HL-60/S4 treated with phorbol 12-myristate 13-acetate at 8.2 ng/mL for 4 days and 3 days (cell line): Measurements from ENCODE around the gene POLDIP2.

ENCODE experiments used
- in situ Hi-C: fragments of 300-500 bp; cut with MboI; formaldehyde crosslinking; loops from 2 replicates; pipeline ENCODE4 v1.15.0; 2022; ENCODE audit warnings: low sequenced_read_pairs

The POLDIP2 gene

DNA sequence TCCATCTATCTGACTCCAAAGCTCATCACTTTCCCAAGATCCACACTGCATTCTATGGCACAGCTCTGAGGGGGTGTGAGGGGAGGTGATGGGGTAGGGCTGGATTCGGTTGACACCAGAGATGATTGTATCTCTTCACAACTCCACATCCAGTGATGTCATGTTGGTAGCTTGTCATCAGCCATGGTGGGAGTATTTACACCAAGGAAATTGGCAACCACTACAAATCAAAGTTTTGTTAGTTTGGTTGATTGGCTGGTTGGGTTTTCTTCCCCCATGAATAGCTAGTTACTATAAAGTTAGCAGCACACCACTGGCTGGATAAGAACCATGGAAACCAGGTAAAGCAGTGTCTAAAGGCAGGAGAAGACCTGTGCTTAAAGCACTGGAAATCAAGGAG, 33.7 kb upstream of the POLDIP2 start:
- in situ Hi-C loops, result no loop called here

DNA sequence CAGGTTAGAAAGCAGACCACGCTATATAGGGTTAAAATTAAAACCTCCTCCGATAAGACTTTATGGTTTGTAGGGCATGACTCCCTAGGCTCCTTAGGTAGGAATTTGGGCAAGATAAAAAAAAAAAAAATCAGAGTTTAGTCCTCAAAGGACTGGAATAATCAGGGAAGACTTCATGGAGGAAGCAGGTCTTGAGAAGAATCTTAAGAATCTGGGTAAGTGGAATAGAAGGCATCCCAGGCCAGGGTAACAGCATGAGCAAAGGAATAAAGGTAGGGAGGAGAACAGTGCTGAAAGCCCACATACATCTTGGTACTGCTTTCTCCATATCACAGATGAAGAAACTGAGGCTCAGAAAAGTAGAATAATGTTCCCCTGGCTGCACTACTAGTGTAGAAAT, 33.2 kb upstream of the POLDIP2 start:
- in situ Hi-C loops, result no loop called here

DNA sequence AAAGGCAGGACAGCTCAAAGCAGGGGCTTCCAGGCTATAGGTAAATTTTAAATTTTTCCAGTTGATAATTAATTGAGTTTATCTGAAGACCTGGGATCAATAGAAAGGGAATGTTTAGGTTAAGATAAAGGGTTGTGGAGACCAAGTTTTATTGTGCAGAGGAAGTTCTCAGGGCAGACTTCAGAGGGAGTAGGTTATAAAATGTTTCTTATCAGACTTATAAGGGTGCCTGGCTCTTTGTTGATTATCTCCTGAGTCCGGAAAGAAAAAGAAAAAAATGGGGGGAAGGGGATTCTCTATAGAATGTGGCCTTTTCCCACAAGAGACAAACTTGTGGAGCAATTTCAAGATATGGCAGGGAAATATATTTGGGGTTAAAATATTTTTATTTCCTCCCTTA, 32.8 kb upstream of the POLDIP2 start:
- in situ Hi-C loops, result no loop called here

DNA sequence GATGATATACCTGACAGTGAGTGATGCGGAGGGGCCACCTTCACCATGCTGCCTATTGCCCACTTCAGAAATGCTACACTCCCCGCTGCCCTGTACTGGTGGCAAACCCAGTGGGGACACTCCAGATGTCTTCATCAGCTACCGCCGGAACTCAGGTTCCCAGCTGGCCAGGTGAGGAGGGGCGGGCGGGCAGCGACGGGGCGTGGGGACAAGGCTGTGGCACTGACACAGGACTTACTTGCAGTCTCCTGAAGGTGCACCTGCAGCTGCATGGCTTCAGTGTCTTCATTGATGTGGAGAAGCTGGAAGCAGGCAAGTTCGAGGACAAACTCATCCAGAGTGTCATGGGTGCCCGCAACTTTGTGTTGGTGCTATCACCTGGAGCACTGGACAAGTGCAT, 30.8 kb upstream of the POLDIP2 start:
- in situ Hi-C loops, result no loop called here

DNA sequence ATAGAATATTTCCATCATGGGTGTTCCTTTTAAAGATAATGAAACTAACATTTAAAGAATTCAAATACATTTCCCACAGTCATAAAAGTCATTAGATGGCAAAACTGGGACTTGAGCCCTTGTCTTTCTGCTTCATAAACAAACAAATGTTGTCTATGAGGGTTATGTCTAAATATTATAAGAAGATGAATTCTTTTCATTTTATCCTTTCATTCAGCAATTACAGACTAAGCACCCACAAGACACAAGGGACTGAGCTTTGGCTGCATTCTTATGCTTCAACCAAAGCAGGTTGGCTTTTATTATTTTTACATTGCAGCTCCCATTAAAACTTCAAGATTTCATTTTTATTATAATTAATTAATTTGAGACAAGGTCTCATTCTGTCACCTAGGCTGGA, 29.1 kb upstream of the POLDIP2 start:
- in situ Hi-C loops, result no loop called here

DNA sequence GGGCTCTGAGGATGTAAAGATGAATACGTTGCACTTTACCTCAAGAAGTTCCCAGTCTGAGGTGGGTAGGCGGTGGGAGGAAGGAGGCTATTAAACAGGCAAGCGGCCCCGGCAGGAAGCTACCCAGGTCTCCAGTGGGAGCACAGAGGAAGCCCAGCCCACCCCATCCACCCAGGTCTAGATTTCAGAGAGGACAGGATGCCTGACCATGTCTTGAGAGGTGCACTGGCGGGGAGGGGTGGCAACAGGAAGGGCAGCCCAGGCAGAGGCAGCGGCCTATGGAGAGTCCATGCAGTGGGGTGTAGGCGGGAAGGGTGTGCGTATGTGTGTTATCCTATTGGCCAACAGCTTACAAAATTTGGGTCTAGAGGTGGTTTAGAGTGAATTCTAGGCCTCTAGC, 28.1 kb upstream of the POLDIP2 start:
- in situ Hi-C loops, result no loop called here

DNA sequence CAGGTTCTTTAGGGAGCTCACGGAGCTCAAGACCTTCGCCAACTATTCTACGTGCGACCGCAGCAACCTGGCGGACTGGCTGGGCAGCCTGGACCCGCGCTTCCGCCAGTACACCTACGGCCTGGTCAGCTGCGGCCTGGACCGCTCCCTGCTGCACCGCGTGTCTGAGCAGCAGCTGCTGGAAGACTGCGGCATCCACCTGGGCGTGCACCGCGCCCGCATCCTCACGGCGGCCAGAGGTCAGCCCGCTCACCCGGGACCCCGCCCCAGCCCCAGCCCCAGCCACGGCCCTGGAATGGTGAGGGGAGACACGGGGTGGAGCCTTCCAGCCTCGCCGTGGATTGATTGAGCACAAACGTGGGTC, 27.7 kb upstream of the POLDIP2 start:
- in situ Hi-C loops, result no loop called here

DNA sequence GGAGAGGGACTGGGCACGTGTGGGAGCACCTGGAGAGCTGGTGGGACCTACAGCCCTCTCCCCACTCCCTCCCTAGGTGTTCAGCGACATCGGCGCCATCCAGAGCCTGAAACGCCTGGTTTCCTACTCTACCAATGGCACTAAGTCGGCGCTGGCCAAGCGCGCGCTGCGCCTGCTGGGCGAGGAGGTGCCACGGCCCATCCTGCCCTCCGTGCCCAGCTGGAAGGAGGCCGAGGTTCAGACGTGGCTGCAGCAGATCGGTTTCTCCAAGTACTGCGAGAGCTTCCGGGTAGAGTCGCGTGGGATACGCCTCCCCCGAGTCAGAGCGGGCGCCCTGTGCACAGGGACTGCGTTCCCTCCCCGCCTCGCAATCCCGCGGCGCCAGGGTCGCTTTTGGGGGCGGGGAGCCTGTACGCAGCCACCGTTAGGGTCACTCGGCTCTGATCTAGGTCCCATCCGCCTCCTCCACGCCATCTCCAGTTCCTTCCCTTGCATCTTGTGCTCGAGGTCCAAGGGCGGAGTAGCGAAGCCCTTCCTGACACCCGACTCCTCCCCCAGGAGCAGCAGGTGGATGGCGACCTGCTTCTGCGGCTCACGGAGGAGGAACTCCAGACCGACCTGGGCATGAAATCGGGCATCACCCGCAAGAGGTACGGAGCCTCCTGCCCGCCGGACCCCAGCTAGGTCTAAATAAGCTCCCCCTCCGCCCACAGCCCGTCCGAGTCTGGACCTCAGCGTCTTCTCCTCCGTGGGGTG, 27.1 kb upstream of the POLDIP2 start:
- in situ Hi-C loops, result no loop called here

DNA sequence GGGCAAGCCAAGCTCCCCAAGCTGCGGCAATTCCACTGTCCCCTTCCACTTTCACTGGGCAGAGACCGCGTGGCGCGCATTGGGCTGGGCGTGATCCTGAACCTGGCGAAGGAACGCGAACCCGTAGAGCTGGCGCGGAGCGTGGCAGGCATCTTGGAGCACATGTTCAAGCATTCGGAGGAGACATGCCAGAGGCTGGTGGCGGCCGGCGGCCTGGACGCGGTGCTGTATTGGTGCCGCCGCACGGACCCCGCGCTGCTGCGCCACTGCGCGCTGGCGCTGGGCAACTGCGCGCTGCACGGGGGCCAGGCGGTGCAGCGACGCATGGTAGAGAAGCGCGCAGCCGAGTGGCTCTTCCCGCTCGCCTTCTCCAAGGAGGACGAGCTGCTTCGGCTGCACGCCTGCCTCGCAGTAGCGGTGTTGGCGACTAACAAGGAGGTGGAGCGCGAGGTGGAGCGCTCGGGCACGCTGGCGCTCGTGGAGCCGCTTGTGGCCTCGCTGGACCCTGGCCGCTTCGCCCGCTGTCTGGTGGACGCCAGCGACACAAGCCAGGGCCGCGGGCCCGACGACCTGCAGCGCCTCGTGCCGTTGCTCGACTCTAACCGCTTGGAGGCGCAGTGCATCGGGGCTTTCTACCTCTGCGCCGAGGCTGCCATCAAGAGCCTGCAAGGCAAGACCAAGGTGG, 24.0 kb upstream of the POLDIP2 start:
- in situ Hi-C loops, result no loop called here

DNA sequence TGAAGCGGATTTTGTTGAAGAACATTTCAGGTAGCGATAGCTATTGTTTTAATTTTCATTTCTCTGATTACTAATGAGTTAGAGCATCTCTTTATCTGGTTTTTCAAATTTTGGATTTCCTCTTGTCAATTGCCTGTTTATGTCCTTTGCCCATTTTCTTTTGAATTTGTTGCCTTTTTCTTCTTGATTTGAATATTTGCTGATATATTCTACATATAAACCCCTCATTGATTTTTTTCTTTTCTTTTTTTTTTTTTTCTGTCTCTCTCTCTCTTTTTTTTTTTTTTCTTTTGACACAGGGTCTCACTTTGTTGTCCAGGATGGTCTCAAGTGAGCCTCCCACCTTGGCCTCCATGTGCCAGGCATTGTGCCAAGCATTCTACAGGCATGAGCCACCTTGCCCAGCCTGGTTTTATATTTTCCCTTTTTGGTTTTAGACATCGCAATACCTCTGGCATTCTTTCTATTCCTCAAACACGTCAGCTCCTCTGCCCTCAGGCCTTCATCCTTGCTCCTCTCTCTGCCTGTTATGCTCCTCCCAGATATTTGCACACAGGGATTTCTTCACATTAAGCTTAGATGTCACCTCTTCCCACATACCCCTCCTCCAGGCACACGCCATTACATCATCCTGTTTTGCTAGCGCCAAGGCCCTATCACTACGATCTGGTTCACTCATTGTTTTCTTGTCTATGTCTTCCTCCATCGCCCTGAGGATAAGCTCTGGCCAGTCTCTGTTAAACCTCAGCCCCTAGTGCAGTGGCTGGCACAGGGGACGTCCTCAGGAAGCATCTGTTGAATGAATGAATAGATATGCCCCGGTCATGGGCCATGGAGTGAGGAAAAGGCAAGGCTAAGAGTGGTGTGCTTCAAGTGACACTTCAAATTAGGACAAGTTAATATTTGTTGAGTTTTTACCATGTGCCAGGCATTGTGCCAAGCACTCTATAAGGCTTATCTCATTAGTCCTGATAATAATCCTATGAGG, 22.8 kb upstream of the POLDIP2 start:
- in situ Hi-C loops, result no loop called here

DNA sequence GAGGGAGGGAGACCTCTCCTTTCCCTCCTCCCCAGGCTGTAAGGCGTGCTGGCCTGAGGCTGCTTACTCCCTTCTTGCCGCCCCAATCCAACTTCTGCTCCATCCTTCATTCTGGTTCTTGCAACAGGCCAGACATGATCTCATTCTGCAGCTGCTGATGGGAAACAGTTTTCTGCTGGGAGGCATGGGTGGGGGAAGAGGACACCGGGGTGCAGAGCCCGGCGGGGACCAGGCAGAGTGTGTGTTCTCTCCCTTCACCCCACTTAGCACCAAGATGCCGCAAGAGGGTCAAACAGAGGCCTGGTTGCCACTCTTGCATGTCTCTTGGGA, 15.6 kb upstream of the POLDIP2 start:
- in situ Hi-C loops, result no loop called here

DNA sequence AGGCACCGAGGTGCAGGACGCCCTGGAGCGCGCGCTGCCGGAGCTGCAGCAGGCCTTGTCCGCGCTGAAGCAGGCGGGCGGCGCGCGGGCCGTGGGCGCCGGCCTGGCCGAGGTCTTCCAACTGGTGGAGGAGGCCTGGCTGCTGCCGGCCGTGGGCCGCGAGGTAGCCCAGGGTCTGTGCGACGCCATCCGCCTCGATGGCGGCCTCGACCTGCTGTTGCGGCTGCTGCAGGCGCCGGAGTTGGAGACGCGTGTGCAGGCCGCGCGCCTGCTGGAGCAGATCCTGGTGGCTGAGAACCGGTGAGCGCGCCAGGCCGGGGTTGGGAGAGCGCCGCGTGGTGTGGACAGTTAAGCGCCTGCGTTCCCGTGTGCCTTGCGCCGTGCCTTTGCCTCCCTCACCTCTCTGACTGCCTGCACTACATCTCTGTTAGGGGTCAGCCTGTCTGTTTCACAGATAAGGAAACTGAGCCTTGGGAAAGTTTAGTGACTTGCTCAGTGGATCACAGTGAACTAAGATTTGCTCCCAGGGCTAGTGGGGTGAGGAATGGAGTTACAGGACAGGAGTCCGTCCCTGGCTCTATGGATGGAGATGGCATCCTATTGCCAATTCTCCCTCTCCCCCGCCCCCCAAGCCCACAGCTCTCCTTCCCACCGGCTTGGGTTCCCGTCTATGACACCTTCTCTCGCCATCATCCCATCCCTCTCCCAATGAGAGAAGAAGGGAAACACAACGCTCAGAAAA, 15.0 kb upstream of the POLDIP2 start:
- in situ Hi-C loops, result no loop called here

DNA sequence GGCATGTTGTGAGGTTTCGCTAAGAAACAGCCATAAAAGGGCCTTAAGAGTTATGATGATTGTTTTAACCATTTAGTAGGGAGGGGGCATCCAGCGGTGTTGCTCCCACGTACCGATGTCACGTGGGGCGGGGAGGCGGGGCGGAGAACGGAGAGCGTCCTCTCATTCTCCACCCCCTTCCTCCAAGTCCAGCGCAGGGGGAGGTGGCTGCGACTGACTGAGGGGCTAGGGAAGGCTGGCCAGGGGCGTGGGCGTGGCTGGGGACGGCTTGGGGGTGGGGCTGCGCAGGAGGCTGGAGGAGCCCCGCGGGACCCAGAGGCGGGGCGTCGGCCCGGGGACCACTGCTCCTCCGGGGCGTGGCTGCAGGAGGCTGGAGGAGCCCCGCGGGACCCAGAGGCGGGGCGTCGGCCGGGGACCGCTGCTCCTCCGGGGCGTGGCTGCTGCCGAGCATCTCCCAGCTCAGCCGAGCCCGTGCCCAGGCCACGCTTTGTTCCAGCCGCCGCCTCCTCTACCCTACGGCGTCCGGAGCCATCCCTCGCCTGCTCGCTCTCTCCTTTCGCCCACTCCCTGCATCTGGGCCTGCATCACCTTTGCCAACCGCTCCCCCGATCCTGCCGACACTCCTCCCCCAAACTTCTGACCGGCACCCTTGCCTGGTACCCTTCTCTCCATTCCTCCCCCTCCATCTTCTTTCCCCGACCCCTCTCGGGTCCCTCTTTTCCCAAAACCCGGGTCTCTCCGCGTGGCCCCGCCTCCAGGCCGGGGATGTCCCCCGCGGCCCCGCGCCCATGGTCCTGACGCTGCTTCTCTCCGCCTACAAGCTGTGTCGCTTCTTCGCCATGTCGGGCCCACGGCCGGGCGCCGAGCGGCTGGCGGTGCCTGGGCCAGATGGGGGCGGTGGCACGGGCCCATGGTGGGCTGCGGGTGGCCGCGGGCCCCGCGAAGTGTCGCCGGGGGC, 14.2 kb upstream of the POLDIP2 start, which contains the start of gene SARM1:
TSS of gene SARM1 (plus strand) at position 450 of the 958 bp plus-strand sequence. CDS start at position 789, 339 bp downstream.
- in situ Hi-C loops, result no loop called here

DNA sequence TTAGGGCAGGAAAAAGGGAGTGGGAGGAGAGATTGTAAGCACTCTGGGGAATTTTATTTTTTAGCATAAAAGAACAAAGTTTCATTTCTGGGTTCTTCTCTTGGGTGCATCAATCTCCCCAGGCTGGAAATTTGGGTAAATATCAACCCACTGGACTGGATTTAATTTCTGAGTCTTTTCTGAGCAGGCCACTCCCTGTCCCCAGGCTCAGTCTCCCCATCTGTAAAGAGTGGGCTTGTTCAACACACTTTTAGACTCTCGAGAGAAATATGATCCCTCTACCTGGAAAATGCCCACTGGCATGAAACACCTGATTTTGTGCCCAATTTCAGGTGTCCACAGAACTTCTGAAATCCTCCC, 13.4 kb upstream of the POLDIP2 start:
- in situ Hi-C loops, result no loop called here

DNA sequence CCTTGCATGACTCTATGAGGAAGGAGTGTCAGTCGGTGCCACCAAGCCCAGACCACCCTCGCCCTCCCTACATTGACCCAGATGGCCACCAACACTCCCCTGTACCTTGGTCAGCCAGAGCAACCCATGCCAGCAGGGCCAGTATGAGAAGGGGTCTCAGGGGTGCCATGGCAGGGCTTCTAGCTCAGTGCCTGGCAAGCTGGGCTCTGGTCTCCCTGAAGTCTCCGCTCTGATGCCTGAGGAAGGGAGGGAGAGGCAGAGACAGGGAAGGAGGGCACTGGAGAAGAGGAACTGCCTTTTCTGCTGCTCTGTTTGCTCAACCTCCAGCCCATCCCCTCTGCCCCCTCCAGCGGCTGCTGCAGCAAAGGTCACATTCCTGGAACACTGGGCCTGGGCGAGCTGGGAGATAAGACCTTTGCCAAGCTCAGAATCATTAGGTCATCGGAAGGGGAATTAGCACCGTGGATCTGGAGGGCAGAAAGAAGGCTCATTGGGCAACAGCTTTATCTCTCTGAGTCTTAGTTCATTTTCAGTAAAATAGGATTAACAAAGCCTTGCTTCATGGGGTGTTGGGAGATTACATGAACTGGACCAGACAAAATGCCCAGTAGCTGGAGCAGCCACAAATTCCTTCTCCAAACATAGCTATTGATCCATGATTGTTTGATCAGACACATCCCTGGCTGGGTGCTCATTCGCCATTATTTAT, 12.9 kb upstream of the POLDIP2 start, which contains the start of gene VTN:
TSS of gene VTN (minus strand) at position 273 of the 709 bp plus-strand sequence. CDS start at position 169, 104 bp downstream.
- in situ Hi-C loops, result no loop called here

DNA sequence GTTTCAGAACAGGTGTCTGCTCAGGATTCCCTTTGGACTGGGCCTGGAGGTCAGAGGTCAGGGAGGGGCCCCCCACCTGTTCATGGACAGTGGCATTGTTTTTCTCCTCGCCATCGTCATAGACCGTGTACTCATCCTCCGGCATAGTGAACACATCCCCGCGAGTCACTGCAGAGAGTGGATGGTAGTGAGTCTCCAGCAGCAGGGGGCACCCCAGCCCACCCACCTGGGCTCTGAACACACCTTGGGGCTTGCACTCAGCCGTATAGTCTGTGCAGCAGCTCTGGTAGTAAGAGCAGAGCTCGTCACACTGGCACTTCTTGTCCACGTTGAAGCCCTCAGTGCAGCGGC, 12.3 kb upstream of the POLDIP2 start:
- in situ Hi-C loops, result no loop called here

DNA sequence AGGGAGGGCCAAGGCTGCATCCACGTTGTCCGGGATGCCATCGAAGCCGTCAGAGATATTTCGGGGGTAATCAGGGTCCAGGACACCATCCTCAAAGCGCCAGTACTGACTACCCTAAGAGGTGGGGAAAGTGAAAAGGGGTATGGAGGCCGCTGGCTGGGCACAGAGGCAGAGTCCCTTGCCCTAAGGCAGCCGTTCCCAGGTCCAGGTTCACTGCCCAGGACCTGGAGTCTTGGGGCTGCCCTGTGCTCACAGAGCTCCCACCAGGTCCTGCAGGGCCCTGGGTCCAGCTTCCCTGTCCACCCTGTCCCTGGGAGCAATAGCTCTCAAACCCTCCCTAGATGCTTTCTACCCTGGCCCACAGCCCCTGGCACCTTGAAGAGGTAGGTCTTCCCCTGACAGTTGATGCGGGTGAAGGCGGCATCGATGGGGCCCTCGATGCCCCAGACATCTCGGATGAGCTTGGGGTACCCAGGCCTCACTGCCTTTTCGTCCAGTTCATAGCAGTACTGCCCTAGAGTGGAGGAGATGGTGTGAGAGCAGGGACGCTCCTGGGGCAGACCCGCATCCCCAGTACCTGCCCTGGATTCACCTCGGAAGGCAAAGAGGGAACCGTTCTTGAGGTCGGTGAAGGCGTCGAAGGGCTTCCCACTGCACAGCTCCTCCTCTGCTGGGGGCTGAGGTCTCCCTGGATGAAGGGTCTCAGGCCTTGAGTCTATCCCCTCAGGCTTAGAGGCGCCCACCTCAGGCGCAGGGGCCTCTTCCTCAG, 11.8 kb upstream of the POLDIP2 start:
- in situ Hi-C loops, result no loop called here

DNA sequence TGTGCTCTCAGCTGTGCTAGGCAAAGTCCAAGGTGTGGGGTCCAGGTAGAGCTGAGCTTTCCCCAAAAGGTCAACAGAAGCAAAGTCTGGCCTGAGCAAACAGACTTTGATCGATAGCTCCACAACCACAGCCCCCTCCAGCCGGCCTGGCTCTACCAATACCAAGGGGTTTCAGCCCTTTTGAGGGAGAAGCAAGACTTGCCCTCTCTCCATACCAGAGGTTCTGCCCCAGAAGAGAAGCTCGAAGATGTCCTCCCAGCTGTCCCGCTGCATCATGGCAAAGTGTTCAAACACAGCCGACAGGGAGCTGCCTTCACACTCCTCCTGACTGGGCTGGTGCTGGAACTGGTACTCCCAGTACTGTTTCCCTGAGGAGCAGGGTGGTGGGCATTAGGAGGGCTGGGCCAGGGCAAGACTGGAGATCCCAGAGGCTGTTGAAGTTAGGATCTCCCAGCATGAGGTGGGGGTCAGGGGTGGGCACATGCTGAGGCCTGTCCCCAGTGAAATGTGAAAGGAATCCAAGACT, 11.0 kb upstream of the POLDIP2 start:
- in situ Hi-C loops, result no loop called here
